ENCODE measurements around the gene UBR3. TPM values are rescaled to one million over a fixed set of nuclear protein-coding genes. Genes with fewer than 3 reads are reported as not detected.
"Not testable (repeated sequence)": the region's sequence is repeated elsewhere in the genome, so short reads cannot be mapped to it uniquely, and the experiment has no call there.

Gene UBR3
- total RNA-seq, 1 donor from 2014 or later = 30.9 TPM

- no peak for DNase-seq (ENCODE audit: low spot score)
- Mint-ChIP-seq H3K4me1 (ENCODE audit: low read depth) (peaks cover 32% of the 10 kb centered on the region), H3K36me3 (ENCODE audit: low read depth) (peaks cover 3% of the 10 kb centered on the region), H3K27me3 (ENCODE audit: low read depth) (no peaks in the 10 kb centered on the region), H3K4me3 (ENCODE audit: unreplicated experiment) (no peak overlapping the region), H3K27ac (ENCODE audit: unreplicated experiment) (peak overlapping the region; percentile 19), H3K9me3 (ENCODE audit: low read depth) (no peaks in the 10 kb centered on the region)
- TF ChIP-seq, protein P1, sequence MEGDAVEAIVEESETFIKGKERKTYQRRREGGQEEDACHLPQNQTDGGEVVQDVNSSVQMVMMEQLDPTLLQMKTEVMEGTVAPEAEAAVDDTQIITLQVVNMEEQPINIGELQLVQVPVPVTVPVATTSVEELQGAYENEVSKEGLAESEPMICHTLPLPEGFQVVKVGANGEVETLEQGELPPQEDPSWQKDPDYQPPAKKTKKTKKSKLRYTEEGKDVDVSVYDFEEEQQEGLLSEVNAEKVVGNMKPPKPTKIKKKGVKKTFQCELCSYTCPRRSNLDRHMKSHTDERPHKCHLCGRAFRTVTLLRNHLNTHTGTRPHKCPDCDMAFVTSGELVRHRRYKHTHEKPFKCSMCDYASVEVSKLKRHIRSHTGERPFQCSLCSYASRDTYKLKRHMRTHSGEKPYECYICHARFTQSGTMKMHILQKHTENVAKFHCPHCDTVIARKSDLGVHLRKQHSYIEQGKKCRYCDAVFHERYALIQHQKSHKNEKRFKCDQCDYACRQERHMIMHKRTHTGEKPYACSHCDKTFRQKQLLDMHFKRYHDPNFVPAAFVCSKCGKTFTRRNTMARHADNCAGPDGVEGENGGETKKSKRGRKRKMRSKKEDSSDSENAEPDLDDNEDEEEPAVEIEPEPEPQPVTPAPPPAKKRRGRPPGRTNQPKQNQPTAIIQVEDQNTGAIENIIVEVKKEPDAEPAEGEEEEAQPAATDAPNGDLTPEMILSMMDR (IDR thresholded peaks at IDR 0.05) = no peak
Observed at GRCh38 chr2:169839954-169840746, 12.9 kb downstream of the UBR3 start.

GRCh38 chr2:169840747-169841142 lies 13.5 kb downstream of the UBR3 start:
- H3K36me3 Mint-ChIP-seq (ENCODE audit: low read depth) = peaks cover 3% of the 10 kb centered on the region
- peak overlapping the region; percentile 6 for H3K27ac Mint-ChIP-seq (ENCODE audit: unreplicated experiment)
- no peak for DNase-seq (ENCODE audit: low spot score)
- H3K27me3 Mint-ChIP-seq (ENCODE audit: low read depth) = no peaks in the 10 kb centered on the region
- TF ChIP-seq, protein P1 (IDR thresholded peaks at IDR 0.05) = no peak
- H3K9me3 Mint-ChIP-seq (ENCODE audit: low read depth) = no peaks in the 10 kb centered on the region
- no peak overlapping the region for H3K4me3 Mint-ChIP-seq (ENCODE audit: unreplicated experiment)
- H3K4me1 Mint-ChIP-seq (ENCODE audit: low read depth) = peaks cover 32% of the 10 kb centered on the region

DNA sequence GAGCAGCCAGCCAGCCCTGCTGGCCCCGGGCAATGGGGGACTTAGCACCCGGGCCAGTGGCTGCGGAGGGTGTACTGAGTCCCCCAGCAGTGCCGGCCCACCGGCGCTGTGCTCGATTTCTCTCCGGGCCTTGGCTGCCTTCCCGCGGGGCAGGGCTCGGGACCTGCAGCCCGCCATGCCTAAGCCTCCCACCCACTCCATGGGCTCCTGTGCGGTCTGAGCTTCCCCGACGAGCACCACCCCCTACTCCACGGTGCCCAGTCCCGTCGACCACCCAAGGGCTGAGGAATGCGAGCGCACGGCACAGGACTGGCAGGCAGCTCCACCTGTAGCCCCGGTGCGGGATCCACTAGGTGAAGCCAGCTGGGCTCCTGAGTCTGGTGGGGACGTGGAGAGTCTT lies 14.4 kb downstream of the UBR3 start:
- not testable (repeated sequence) for H3K27ac Mint-ChIP-seq (ENCODE audit: unreplicated experiment); H3K36me3 Mint-ChIP-seq (ENCODE audit: low read depth); H3K9me3 Mint-ChIP-seq (ENCODE audit: low read depth); H3K27me3 Mint-ChIP-seq (ENCODE audit: low read depth); DNase-seq (ENCODE audit: low spot score); H3K4me3 Mint-ChIP-seq (ENCODE audit: unreplicated experiment)
- H3K4me1 Mint-ChIP-seq (ENCODE audit: low read depth) = peaks cover 32% of the 10 kb centered on the region

DNA sequence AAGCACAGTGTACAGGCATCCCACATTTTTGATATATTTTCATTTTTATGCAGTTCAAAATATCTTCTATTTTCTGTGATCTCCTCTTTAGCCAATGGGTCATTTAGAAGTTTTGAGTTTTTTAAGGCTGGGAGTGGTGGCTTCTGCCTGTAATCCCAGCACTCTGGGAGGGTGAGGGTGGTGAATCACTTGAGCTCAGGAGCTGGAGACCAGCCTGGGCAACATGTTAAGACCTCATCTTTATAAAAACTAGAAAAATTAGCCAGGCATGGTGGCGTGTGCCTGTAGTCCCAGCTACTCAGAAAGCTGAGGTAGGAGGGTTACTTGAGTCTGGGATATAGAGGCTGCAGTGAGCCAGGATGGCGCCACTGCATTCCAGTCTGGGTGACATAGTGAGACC lies 17.8 kb downstream of the UBR3 start:
- Mint-ChIP-seq H3K4me1 (ENCODE audit: low read depth) (peaks cover 21% of the 10 kb centered on the region), H3K27ac (ENCODE audit: unreplicated experiment) (no peak overlapping the region), H3K4me3 (ENCODE audit: unreplicated experiment) (no peak overlapping the region), H3K36me3 (ENCODE audit: low read depth) (peaks cover 3% of the 10 kb centered on the region), H3K27me3 (ENCODE audit: low read depth) (no peaks in the 10 kb centered on the region), H3K9me3 (ENCODE audit: low read depth) (no peaks in the 10 kb centered on the region)
- TF ChIP-seq, protein P1 (IDR thresholded peaks at IDR 0.05) = no peak
- DNase-seq (ENCODE audit: low spot score) = no peak

GRCh38 chr2:169848959-169849693 lies 21.9 kb downstream of the UBR3 start:
- not testable (repeated sequence) for H3K4me3 Mint-ChIP-seq (ENCODE audit: unreplicated experiment)

GRCh38 chr2:169849710-169850109 lies 22.5 kb downstream of the UBR3 start:
- Mint-ChIP-seq H3K4me1 (ENCODE audit: low read depth) (peaks cover 13% of the 10 kb centered on the region), H3K27ac (ENCODE audit: unreplicated experiment) (no peak overlapping the region), H3K9me3 (ENCODE audit: low read depth) (no peaks in the 10 kb centered on the region), H3K36me3 (ENCODE audit: low read depth) (no peaks in the 10 kb centered on the region), H3K27me3 (ENCODE audit: low read depth) (no peaks in the 10 kb centered on the region), H3K4me3 (ENCODE audit: unreplicated experiment) (no peak overlapping the region)
- TF ChIP-seq, protein P1 (IDR thresholded peaks at IDR 0.05) = no peak
- DNase-seq (ENCODE audit: low spot score) = no peak

More at GRCh38 chr2:169848959-169849693, 21.9 kb downstream of the UBR3 start:
- H3K4me1 Mint-ChIP-seq (ENCODE audit: low read depth) = peaks cover 14% of the 10 kb centered on the region
- H3K9me3 Mint-ChIP-seq (ENCODE audit: low read depth); H3K27ac Mint-ChIP-seq (ENCODE audit: unreplicated experiment); H3K36me3 Mint-ChIP-seq (ENCODE audit: low read depth); DNase-seq (ENCODE audit: low spot score); H3K27me3 Mint-ChIP-seq (ENCODE audit: low read depth): not testable (repeated sequence)

Measured in chondrocyte (in vitro differentiated cells).